ENCODE data around the gene PLEKHA1.

GRCh38 chr10:122374237-122374858 is at the start of gene PLEKHA1:
- no peak for TF ChIP-seq EZH2 (IDR thresholded peaks at IDR 0.05; ENCODE audit: borderline replicate concordance, low read length)
- TF ChIP-seq, protein P1, sequence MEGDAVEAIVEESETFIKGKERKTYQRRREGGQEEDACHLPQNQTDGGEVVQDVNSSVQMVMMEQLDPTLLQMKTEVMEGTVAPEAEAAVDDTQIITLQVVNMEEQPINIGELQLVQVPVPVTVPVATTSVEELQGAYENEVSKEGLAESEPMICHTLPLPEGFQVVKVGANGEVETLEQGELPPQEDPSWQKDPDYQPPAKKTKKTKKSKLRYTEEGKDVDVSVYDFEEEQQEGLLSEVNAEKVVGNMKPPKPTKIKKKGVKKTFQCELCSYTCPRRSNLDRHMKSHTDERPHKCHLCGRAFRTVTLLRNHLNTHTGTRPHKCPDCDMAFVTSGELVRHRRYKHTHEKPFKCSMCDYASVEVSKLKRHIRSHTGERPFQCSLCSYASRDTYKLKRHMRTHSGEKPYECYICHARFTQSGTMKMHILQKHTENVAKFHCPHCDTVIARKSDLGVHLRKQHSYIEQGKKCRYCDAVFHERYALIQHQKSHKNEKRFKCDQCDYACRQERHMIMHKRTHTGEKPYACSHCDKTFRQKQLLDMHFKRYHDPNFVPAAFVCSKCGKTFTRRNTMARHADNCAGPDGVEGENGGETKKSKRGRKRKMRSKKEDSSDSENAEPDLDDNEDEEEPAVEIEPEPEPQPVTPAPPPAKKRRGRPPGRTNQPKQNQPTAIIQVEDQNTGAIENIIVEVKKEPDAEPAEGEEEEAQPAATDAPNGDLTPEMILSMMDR (IDR thresholded peaks at IDR 0.05; ENCODE audit: low read length) = no peak

Measured in OCI-LY1 (cell line).